OCI-LY7 (cell line): ENCODE data around the gene MTNR1B. TPM values are rescaled to one million over a fixed set of nuclear protein-coding genes. Genes with fewer than 3 reads are reported as not detected.

Experiments
- BruUV-seq: library from RNA; stranded (reverse); fragments of 400-500 nt; replicated peaks from 2 replicates; lab custom pipeline; 2021; lab: Mats Ljungman, UMichigan
- CTCF ChIA-PET: fragments of 300-600 bp; sonication (Branson Sonifier 250); formaldehyde crosslinking; loops from one replicate; lab custom pipeline; 2022; ENCODE audit warnings: antibody characterized with exemption; ENCODE audit not compliant: unreplicated experiment; lab: Charles Lee
- POLR2A ChIA-PET: fragments of 300-600 bp; sonication (Branson Sonifier 250); formaldehyde crosslinking; loops from one replicate; lab custom pipeline; 2022; ENCODE audit warnings: antibody characterized with exemption; lab: Charles Lee
- DNase-seq: peaks from one replicate; pipeline ENCODE4 v3.0.0-alpha.2; 2015; ENCODE audit warnings: low spot score
- H2AFZ ChIP-seq: fragments of 200-600 bp; sonication (generic), shearing (Covaris generic); 2 replicates; pipeline ENCODE4 v1.6.1; 2014; ENCODE audit warnings: mild to moderate bottlenecking, antibody characterized with exemption, low read length, moderate library complexity
- H3K27ac ChIP-seq: fragments of 200-600 bp; sonication (generic); 2 replicates; pipeline ENCODE4 v1.5.1; 2014; ENCODE audit warnings: mixed run types, low read depth, mild to moderate bottlenecking, moderate library complexity, low read length, inconsistent platforms; ENCODE audit not compliant: poor library complexity, severe bottlenecking
- H3K36me3 ChIP-seq: fragments of 200-600 bp; sonication (generic); 2 replicates; pipeline ENCODE4 v1.6.1; 2014; ENCODE audit warnings: mild to moderate bottlenecking, antibody characterized with exemption, low read length, moderate library complexity, mixed read lengths; ENCODE audit not compliant: insufficient read depth
- H3K4me1 ChIP-seq: fragments of 200-600 bp; sonication (generic); 2 replicates; pipeline ENCODE4 v1.5.1; 2014; ENCODE audit warnings: mild to moderate bottlenecking, low read length; ENCODE audit not compliant: insufficient read depth, poor library complexity, severe bottlenecking
- H3K4me2 ChIP-seq: fragments of 200-600 bp; sonication (generic); 2 replicates; pipeline ENCODE4 v1.6.1; 2014; ENCODE audit warnings: mild to moderate bottlenecking, low read length
- H3K4me3 ChIP-seq: fragments of 200-600 bp; sonication (generic); 2 replicates; pipeline ENCODE4 v1.5.1; 2014; ENCODE audit warnings: mild to moderate bottlenecking, low read depth, low read length; ENCODE audit not compliant: poor library complexity, severe bottlenecking
- H3K79me2 ChIP-seq: fragments of 200-600 bp; sonication (generic); 2 replicates; pipeline ENCODE4 v1.6.1; 2016; ENCODE audit warnings: low read depth, mild to moderate bottlenecking, low read length, moderate library complexity, mixed read lengths; ENCODE audit not compliant: insufficient read depth
- H3K9me2 ChIP-seq: fragments of 200-600 bp; sonication (generic); 2 replicates; pipeline ENCODE4 v1.6.1; 2016; ENCODE audit warnings: mild to moderate bottlenecking, low read length, mixed read lengths; ENCODE audit not compliant: insufficient read depth
- H3K9me3 ChIP-seq: fragments of 200-600 bp; sonication (generic); 2 replicates; pipeline ENCODE4 v1.6.1; 2014; ENCODE audit warnings: mild to moderate bottlenecking, mixed run types, low read length, mixed read lengths
- H4K20me1 ChIP-seq: fragments of 200-600 bp; sonication (generic); 2 replicates; pipeline ENCODE4 v1.6.1; 2014; ENCODE audit warnings: mild to moderate bottlenecking, antibody characterized with exemption, low read length, moderate library complexity, mixed read lengths; ENCODE audit not compliant: insufficient read depth
- CTCF ChIP-seq: fragments of 200-600 bp; sonication (generic); conservative IDR thresholded peaks from 2 replicates; pipeline ENCODE4 v1.5.1; 2014; ENCODE audit warnings: mild to moderate bottlenecking, antibody characterized with exemption, low read length, moderate library complexity, mixed read lengths
- EZH2phosphoT487 ChIP-seq: fragments of 200-600 bp; sonication (generic); IDR thresholded peaks from 2 replicates; pipeline ENCODE4 v1.6.1; 2018; ENCODE audit warnings: low read depth, borderline replicate concordance, mild to moderate bottlenecking, mixed run types, antibody characterized with exemption, low read length, moderate library complexity, mixed read lengths
- intact Hi-C: fragments of 100-400 bp; cut with micrococcal nuclease; formaldehyde crosslinking; loops from one replicate; pipeline ENCODE4 v1.10.0; 2022; ENCODE audit not compliant: unreplicated experiment
- total RNA-seq, 2 experiments: library from RNA; depleted of rRNA in 1 of 2; stranded (reverse); fragments of >200 nt in 1 of 2; shearing (Covaris generic) in 1 of 2; gene quantifications; 2 replicates each; pipeline ENCODE4 v1.2.3, GENCODE V29; 2014 to 2022

Gene MTNR1B
- total RNA-seq, 2 experiments from 2014 or later: not detected

- BruUV-seq: no TSS peak
- no peaks in the 10 kb centered on the region for H3K9me2 ChIP-seq
These were observed 30.1 kb upstream of the MTNR1B start for GRCh38 chr11:92939305-92939704.

GRCh38 chr11:92941676-92942571 is 27.5 kb upstream of the MTNR1B start:
- no peak overlapping the region for H3K27ac ChIP-seq
- H3K4me1 ChIP-seq: no peaks in the 10 kb centered on the region
- no TSS peak for BruUV-seq
- ChIA-PET CTCF (no interaction called here), POLR2A (interaction anchor here (0.7 kb wide), 1 partner anchor 173 kb away, joined by 3 read pairs; no protein-coding TSS in a partner anchor)
- H4K20me1 ChIP-seq: no peaks in the 10 kb centered on the region
- H3K9me3 ChIP-seq: no peaks in the 10 kb centered on the region
- no peak overlapping the region for H3K4me3 ChIP-seq
- DNase-seq: peak; percentile 33
- H3K36me3 ChIP-seq: no peaks in the 10 kb centered on the region
- H3K79me2 ChIP-seq: no peaks in the 10 kb centered on the region
- TF ChIP-seq CTCF (peak; percentile 83), EZH2phosphoT487 (no peak)
- H3K4me2 ChIP-seq: 0 out of 2 replicates have a peak overlapping the region, but pooled peaks have one; percentile 38
- H2AFZ ChIP-seq: peak overlapping the region; percentile 80; the same call in 1 of the 2 replicates
- intact Hi-C loops: loop anchor here (2.0 to 5.0 kb wide), 2 partner anchors 285 to 707 kb away; no protein-coding TSS in a partner anchor
- no peaks in the 10 kb centered on the region for H3K9me2 ChIP-seq

More at GRCh38 chr11:92939305-92939704, 30.1 kb upstream of the MTNR1B start:
- Histone ChIP-seq H3K9me3 (no peaks in the 10 kb centered on the region), H3K4me2 (no peak overlapping the region), H3K4me1 (no peaks in the 10 kb centered on the region), H3K27ac (no peak overlapping the region), H2AFZ (no peak overlapping the region), H4K20me1 (no peaks in the 10 kb centered on the region), H3K36me3 (no peaks in the 10 kb centered on the region), H3K4me3 (no peak overlapping the region), H3K79me2 (no peaks in the 10 kb centered on the region)
- ChIA-PET CTCF (no interaction called here), POLR2A (no interaction called here)
- no peak for DNase-seq
- TF ChIP-seq EZH2phosphoT487: no peak
- TF ChIP-seq CTCF: no peak
- intact Hi-C loops: no loop called here

DNA sequence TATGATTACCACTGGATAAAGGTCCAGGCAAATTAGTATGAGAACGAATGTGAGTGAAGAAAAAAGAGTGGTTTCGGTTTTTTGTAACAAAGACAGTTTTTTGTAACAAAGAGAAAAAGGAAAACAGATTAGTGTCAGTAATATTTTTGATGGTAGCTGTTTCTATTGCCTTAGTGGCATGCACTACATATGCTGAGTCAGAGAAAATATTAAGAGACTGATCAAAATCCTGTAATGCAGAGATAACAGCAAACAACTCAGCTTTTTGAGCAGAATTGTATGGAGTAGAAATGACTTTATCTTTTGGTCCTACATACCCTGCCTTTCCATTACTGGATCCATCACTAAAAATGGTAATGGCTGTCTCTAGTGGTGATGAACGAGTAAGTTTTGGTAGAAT is 22.7 kb upstream of the MTNR1B start:
- Histone ChIP-seq H3K4me3 (no peak overlapping the region), H3K9me3 (no peaks in the 10 kb centered on the region), H3K36me3 (no peaks in the 10 kb centered on the region), H2AFZ (no peak overlapping the region), H3K4me1 (no peaks in the 10 kb centered on the region), H3K4me2 (no peak overlapping the region), H3K79me2 (no peaks in the 10 kb centered on the region), H3K27ac (no peak overlapping the region), H3K9me2 (no peaks in the 10 kb centered on the region), H4K20me1 (no peaks in the 10 kb centered on the region)
- no peak for TF ChIP-seq CTCF
- no peak for TF ChIP-seq EZH2phosphoT487
- DNase-seq: no peak
- POLR2A ChIA-PET: no interaction called here
- CTCF ChIA-PET: no interaction called here
- no TSS peak for BruUV-seq
- intact Hi-C loops: no loop called here
